H9 (cell line): ENCODE measurements around the gene GJB2. TPM values are rescaled to one million over a fixed set of nuclear protein-coding genes. Genes with fewer than 3 reads are reported as not detected.

Experiments
- DNase-seq: peaks from one replicate; pipeline ENCODE4 v3.0.0-alpha.2; 2017
- H2AFZ ChIP-seq: one replicate; pipeline ENCODE4 v1.6.1; 2013; ENCODE audit warnings: mild to moderate bottlenecking, low read length, control low read depth, moderate library complexity
- H2AK5ac ChIP-seq: 2 replicates; pipeline ENCODE4 v1.6.1; 2013; ENCODE audit warnings: low read length, control low read depth, mixed read lengths; ENCODE audit not compliant: insufficient read length
- H2BK120ac ChIP-seq: one replicate; pipeline ENCODE4 v1.6.1; 2013; ENCODE audit warnings: low read depth, mild to moderate bottlenecking, low read length, control low read depth, inconsistent platforms; ENCODE audit not compliant: poor library complexity, severe bottlenecking
- H2BK12ac ChIP-seq: 2 replicates; pipeline ENCODE4 v1.6.1; 2013; ENCODE audit warnings: low read length, control low read depth, mixed read lengths, low read depth; ENCODE audit not compliant: insufficient read length
- H2BK15ac ChIP-seq: 2 replicates; pipeline ENCODE4 v1.6.1; 2013; ENCODE audit warnings: low read depth, low read length, control low read depth
- H2BK20ac ChIP-seq: one replicate; pipeline ENCODE4 v1.6.1; 2013; ENCODE audit warnings: low read depth, mild to moderate bottlenecking, low read length, control low read depth, inconsistent platforms; ENCODE audit not compliant: poor library complexity, severe bottlenecking
- H2BK5ac ChIP-seq: 2 replicates; pipeline ENCODE4 v1.6.1; 2013; ENCODE audit warnings: low read length, control low read depth, mixed read lengths; ENCODE audit not compliant: insufficient read length
- H3K14ac ChIP-seq: 2 replicates; pipeline ENCODE4 v1.6.1; 2013; ENCODE audit warnings: low read length, control low read depth; ENCODE audit not compliant: insufficient read depth
- H3K18ac ChIP-seq: 2 replicates; pipeline ENCODE4 v1.6.1; 2013; ENCODE audit warnings: low read depth, mild to moderate bottlenecking, mixed read lengths, low read length, control low read depth; ENCODE audit not compliant: insufficient read length
- H3K23ac ChIP-seq: 2 replicates; pipeline ENCODE4 v1.6.1; 2013; ENCODE audit warnings: low read length, control low read depth, mixed read lengths, low read depth; ENCODE audit not compliant: insufficient read length
- H3K23me2 ChIP-seq: 2 replicates; pipeline ENCODE4 v1.6.1; 2013; ENCODE audit warnings: low read depth, mild to moderate bottlenecking, mixed read lengths, low read length, control low read depth; ENCODE audit not compliant: insufficient read length, poor library complexity, severe bottlenecking
- H3K27ac ChIP-seq: 2 replicates; pipeline ENCODE4 v1.5.1; 2013; ENCODE audit warnings: low read length, control low read depth, mixed read lengths, low read depth; ENCODE audit not compliant: insufficient read length
- H3K27me3 ChIP-seq: 2 replicates; pipeline ENCODE4 v1.6.1; 2013; ENCODE audit warnings: low read length, control low read depth, inconsistent platforms; ENCODE audit not compliant: insufficient read depth
- H3K4ac ChIP-seq: 2 replicates; pipeline ENCODE4 v1.6.1; 2013; ENCODE audit warnings: low read depth, mild to moderate bottlenecking, control low read depth, inconsistent platforms, low read length, moderate library complexity
- H3K4me1 ChIP-seq: 2 replicates; pipeline ENCODE4 v1.6.1; 2013; ENCODE audit warnings: low read length, control low read depth, inconsistent platforms; ENCODE audit not compliant: insufficient read depth
- H3K4me2 ChIP-seq: 2 replicates; pipeline ENCODE4 v1.6.1; 2013; ENCODE audit warnings: low read length, control low read depth, mixed read lengths; ENCODE audit not compliant: insufficient read length, insufficient read depth
- H3K56ac ChIP-seq: 2 replicates; pipeline ENCODE4 v1.6.1; 2013; ENCODE audit warnings: low read depth, mild to moderate bottlenecking, mixed read lengths, low read length, control low read depth; ENCODE audit not compliant: insufficient read length
- H3K79me1 ChIP-seq: 2 replicates; pipeline ENCODE4 v1.6.1; 2013; ENCODE audit warnings: low read depth, mild to moderate bottlenecking, moderate library complexity, low read length, control low read depth, inconsistent platforms; ENCODE audit not compliant: insufficient read depth, poor library complexity, severe bottlenecking
- H3K79me2 ChIP-seq: 2 replicates; pipeline ENCODE4 v1.6.1; 2013; ENCODE audit warnings: low read length, control low read depth, inconsistent platforms; ENCODE audit not compliant: insufficient read depth
- H3K9ac ChIP-seq: 2 replicates; pipeline ENCODE4 v1.6.1; 2013; ENCODE audit warnings: low read length, control low read depth, mixed read lengths; ENCODE audit not compliant: insufficient read length; ENCODE audit errors: extremely low read depth
- H3K9me3 ChIP-seq: one replicate; pipeline ENCODE4 v1.6.1; 2013; ENCODE audit warnings: low read depth, low read length, inconsistent platforms; ENCODE audit not compliant: control insufficient read depth
- H3T11ph ChIP-seq: one replicate; pipeline ENCODE4 v1.6.1; 2013; ENCODE audit warnings: mild to moderate bottlenecking, low read length, control low read depth, inconsistent platforms
- H4K20me1 ChIP-seq: one replicate; pipeline ENCODE4 v1.6.1; 2013; ENCODE audit not compliant: control insufficient read depth, insufficient read length, insufficient read depth
- H4K5ac ChIP-seq: 2 replicates; pipeline ENCODE4 v1.6.1; 2013; ENCODE audit warnings: low read depth, mild to moderate bottlenecking, mixed read lengths, low read length, control low read depth; ENCODE audit not compliant: insufficient read length
- H4K8ac ChIP-seq: replicated peaks from 2 replicates; pipeline ENCODE4 v1.6.1; 2013; ENCODE audit warnings: low read length, control low read depth, mixed read lengths, low read depth; ENCODE audit not compliant: insufficient read length
- H4K91ac ChIP-seq: 2 replicates; pipeline ENCODE4 v1.6.1; 2013; ENCODE audit warnings: low read depth, mild to moderate bottlenecking, moderate library complexity, mixed read lengths, low read length, control low read depth; ENCODE audit not compliant: insufficient read length
- H3K27ac Mint-ChIP-seq, 3 experiments: 2 replicates in 2 of 3; 3 replicates in 1 of 3; pipeline ENCODE4 v1.8.0; 2020 to 2021; ENCODE audit warnings: mixed read lengths in 3 of 3, mild to moderate bottlenecking in 1 of 3, moderate library complexity in 1 of 3
- H3K27me3 Mint-ChIP-seq: 2 replicates; pipeline ENCODE4 v1.8.0; 2021; ENCODE audit warnings: low read depth, mild to moderate bottlenecking, moderate library complexity, mixed read lengths
- H3K36me3 Mint-ChIP-seq, 3 experiments: 2 replicates in 2 of 3; 3 replicates in 1 of 3; pipeline ENCODE4 v1.8.0; 2020 to 2021; ENCODE audit warnings: low read depth in 3 of 3, mixed read lengths in 3 of 3; ENCODE audit not compliant: insufficient read depth in 1 of 3
- H3K4me1 Mint-ChIP-seq, 2 experiments: 2 replicates each; pipeline ENCODE4 v1.8.0; 2020; ENCODE audit warnings: mixed read lengths in 2 of 2
- H3K4me3 Mint-ChIP-seq, 2 experiments: 2 replicates in 1 of 2; 3 replicates in 1 of 2; pipeline ENCODE4 v1.8.0; 2020 to 2021; ENCODE audit warnings: mild to moderate bottlenecking in 2 of 2, mixed read lengths in 2 of 2, moderate library complexity in 1 of 2
- H3K9me3 Mint-ChIP-seq, 2 experiments: 2 replicates in 1 of 2; 3 replicates in 1 of 2; pipeline ENCODE4 v1.8.0; 2020; ENCODE audit warnings: mild to moderate bottlenecking in 2 of 2, mixed read lengths in 2 of 2, moderate library complexity in 1 of 2
- WGBS: extraction: QIAGEN DNeasy Blood & Tissue Kit; methylation state at CpG from one replicate; pipeline ENCODE4 v1.1.7; 2013; ENCODE audit warnings: missing lambda C conversion rate, low lambda C conversion rate, mixed read lengths; ENCODE audit not compliant: insufficient read length; ENCODE audit errors: extremely low coverage; 5-methylcytosine and 5-hydroxymethylcytosine counted together
- total RNA-seq: library from RNA; stranded (reverse); gene quantifications from 2 replicates; pipeline ENCODE4 v1.2.1, GENCODE V29; 2021
- TF ChIP-seq, protein P1 (sequence below): fragments of 200-600 bp; sonication (generic); conservative IDR thresholded peaks from 3 replicates; pipeline ENCODE4 v1.8.0; 2021; ENCODE audit warnings: antibody characterized with exemption, mild to moderate bottlenecking

GJB2 gene
- total RNA-seq, 1 experiment from 2014 or later = 0.28 TPM

DNA sequence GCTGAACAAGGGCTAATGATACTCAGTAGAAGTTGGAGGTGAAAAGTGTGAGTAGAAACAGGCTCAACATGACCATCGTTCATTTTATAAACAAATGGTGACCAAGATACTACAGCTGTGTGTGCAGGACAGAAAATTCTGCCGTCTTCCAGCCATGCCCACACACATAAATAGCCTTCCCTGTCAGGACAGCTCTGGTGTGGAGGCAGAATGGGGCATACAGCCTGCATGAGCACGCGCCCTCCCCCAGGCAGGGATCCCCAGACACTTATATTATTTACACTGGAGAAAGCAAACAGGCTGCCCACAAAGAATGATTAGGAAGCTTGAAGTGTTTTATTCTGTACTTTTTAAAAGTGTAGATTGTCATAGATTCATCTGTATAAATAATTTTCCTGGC lies 52.3 kb downstream of the GJB2 start:
- H3K27me3 Mint-ChIP-seq = peaks cover 33% of the 10 kb centered on the region
- Histone ChIP-seq H4K91ac (no peak overlapping the region), H4K20me1 (no peaks in the 10 kb centered on the region), H3K79me1 (no peaks in the 10 kb centered on the region), H2AK5ac (no peak overlapping the region), H3K18ac (no peak overlapping the region), H3K14ac (no peak overlapping the region), H3K23ac (no peak overlapping the region), H3K27ac (no peak overlapping the region), H2BK120ac (no peak overlapping the region), H3K4me1 (no peaks in the 10 kb centered on the region), H4K5ac (no peak overlapping the region), H3K23me2 (no peaks in the 10 kb centered on the region), H2BK15ac (no peak overlapping the region), H3K4ac (no peak overlapping the region), H4K8ac (no peak overlapping the region), H2BK20ac (no peak overlapping the region), H3T11ph (no peak overlapping the region), H2AFZ (no peak overlapping the region), H3K56ac (no peak overlapping the region), H3K9ac (no peak overlapping the region), H2BK12ac (no peak overlapping the region), H3K79me2 (no peaks in the 10 kb centered on the region), H3K4me2 (no peak overlapping the region), H3K9me3 (no peaks in the 10 kb centered on the region), H2BK5ac (no peak overlapping the region), H3K27me3 (no peaks in the 10 kb centered on the region)
- no peak overlapping the region for H3K27ac Mint-ChIP-seq
- no peak for DNase-seq
- TF ChIP-seq, protein P1, sequence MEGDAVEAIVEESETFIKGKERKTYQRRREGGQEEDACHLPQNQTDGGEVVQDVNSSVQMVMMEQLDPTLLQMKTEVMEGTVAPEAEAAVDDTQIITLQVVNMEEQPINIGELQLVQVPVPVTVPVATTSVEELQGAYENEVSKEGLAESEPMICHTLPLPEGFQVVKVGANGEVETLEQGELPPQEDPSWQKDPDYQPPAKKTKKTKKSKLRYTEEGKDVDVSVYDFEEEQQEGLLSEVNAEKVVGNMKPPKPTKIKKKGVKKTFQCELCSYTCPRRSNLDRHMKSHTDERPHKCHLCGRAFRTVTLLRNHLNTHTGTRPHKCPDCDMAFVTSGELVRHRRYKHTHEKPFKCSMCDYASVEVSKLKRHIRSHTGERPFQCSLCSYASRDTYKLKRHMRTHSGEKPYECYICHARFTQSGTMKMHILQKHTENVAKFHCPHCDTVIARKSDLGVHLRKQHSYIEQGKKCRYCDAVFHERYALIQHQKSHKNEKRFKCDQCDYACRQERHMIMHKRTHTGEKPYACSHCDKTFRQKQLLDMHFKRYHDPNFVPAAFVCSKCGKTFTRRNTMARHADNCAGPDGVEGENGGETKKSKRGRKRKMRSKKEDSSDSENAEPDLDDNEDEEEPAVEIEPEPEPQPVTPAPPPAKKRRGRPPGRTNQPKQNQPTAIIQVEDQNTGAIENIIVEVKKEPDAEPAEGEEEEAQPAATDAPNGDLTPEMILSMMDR = no peak
- H3K9me3 Mint-ChIP-seq = no peaks in the 10 kb centered on the region
- peaks cover 0 to 6% of the 10 kb centered on the region in 2 experiments; a peak in 2 of 4 replicates for H3K4me1 Mint-ChIP-seq
- WGBS = no CpG with 5 or more reads among the region's 4 CpGs
- H3K4me3 Mint-ChIP-seq = no peak overlapping the region
- H3K36me3 Mint-ChIP-seq = no peaks in the 10 kb centered on the region
